HG03439 (cell line): ENCODE measurements around the gene TXNDC11.

ENCODE experiments used
- ATAC-seq: cut with Tn5 transposase; IDR thresholded peaks from one replicate; pipeline ENCODE4 v1.9.1; 2021; ENCODE audit warnings: mild to moderate bottlenecking, moderate library complexity; ENCODE audit not compliant: unreplicated experiment

The TXNDC11 gene

GRCh38 chr16:11662582-11662981, 80.1 kb downstream of the TXNDC11 start:
- ATAC-seq: no peak

- ATAC-seq: no peak
These were observed 82.1 kb downstream of the TXNDC11 start for GRCh38 chr16:11660565-11660964.

- no peak for ATAC-seq
These were observed 83.6 kb downstream of the TXNDC11 start for GRCh38 chr16:11658896-11659708.

GRCh38 chr16:11657556-11657955, 85.1 kb downstream of the TXNDC11 start:
- no peak for ATAC-seq

GRCh38 chr16:11655655-11656054, 87.0 kb downstream of the TXNDC11 start:
- no peak for ATAC-seq

- ATAC-seq: no peak
These were observed 90.9 kb downstream of the TXNDC11 start for GRCh38 chr16:11651796-11652195.

- ATAC-seq: no peak
These were observed 91.7 kb downstream of the TXNDC11 start for GRCh38 chr16:11650641-11651591.

- ATAC-seq: no peak
These were observed 93.4 kb downstream of the TXNDC11 start for GRCh38 chr16:11649276-11649675.

- no peak for ATAC-seq
These were observed 99.9 kb downstream of the TXNDC11 start for GRCh38 chr16:11642765-11643116.

GRCh38 chr16:11640987-11641817, 101.5 kb downstream of the TXNDC11 start:
- no peak for ATAC-seq

- ATAC-seq: no peak
These were observed 102.4 kb downstream of the TXNDC11 start for GRCh38 chr16:11639925-11640899.

- ATAC-seq: no peak
These were observed 103.6 kb downstream of the TXNDC11 start for GRCh38 chr16:11639008-11639562.

GRCh38 chr16:11638140-11638539, 104.5 kb downstream of the TXNDC11 start:
- ATAC-seq: no peak

GRCh38 chr16:11637320-11637719, 105.3 kb downstream of the TXNDC11 start:
- ATAC-seq: no peak

GRCh38 chr16:11636172-11636721, 106.4 kb downstream of the TXNDC11 start:
- ATAC-seq: no peak

- ATAC-seq: no peak
These were observed 106.9 kb downstream of the TXNDC11 start for GRCh38 chr16:11635679-11636171.

- ATAC-seq: no peak
These were observed 107.5 kb downstream of the TXNDC11 start for GRCh38 chr16:11635113-11635652.

GRCh38 chr16:11634312-11634711, 108.3 kb downstream of the TXNDC11 start:
- no peak for ATAC-seq

- ATAC-seq: no peak
These were observed 109.5 kb downstream of the TXNDC11 start for GRCh38 chr16:11633113-11633512.
